GM10266 (cell line): Measurements from ENCODE around the gene MAP3K4.

Source experiments
- DNase-seq: peaks from one replicate; pipeline ENCODE4 v3.0.0; 2012; ENCODE audit errors: extremely low spot score
- TF ChIP-seq, protein P1 (sequence below): IDR thresholded peaks from 2 replicates; pipeline ENCODE4 v1.5.1; 2012; ENCODE audit warnings: mild to moderate bottlenecking, low read depth; ENCODE audit not compliant: control insufficient read depth, insufficient read depth; ENCODE audit errors: missing control alignments

Gene MAP3K4

DNA sequence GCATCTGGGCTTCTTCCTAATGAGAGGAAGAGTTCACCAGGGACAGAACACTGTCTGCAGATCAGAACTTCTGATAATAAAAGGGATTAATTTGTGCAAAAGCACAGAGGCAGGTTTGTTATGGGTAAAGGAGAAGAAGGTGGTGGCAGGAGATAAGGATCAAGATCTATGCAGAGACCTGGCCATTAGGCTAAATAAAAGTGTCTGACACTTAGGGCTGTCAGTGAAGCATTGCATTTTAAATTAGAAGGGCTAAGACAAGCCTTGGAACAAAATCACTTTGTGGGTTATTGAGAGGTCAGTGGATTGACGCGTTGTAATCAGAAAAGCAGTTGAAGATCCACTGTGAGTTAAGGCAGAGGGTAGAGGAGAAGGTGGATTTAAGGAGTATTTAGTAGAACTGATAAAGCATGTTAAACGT is 76.8 kb downstream of the MAP3K4 start:
- no peak for DNase-seq
- TF ChIP-seq, protein P1, sequence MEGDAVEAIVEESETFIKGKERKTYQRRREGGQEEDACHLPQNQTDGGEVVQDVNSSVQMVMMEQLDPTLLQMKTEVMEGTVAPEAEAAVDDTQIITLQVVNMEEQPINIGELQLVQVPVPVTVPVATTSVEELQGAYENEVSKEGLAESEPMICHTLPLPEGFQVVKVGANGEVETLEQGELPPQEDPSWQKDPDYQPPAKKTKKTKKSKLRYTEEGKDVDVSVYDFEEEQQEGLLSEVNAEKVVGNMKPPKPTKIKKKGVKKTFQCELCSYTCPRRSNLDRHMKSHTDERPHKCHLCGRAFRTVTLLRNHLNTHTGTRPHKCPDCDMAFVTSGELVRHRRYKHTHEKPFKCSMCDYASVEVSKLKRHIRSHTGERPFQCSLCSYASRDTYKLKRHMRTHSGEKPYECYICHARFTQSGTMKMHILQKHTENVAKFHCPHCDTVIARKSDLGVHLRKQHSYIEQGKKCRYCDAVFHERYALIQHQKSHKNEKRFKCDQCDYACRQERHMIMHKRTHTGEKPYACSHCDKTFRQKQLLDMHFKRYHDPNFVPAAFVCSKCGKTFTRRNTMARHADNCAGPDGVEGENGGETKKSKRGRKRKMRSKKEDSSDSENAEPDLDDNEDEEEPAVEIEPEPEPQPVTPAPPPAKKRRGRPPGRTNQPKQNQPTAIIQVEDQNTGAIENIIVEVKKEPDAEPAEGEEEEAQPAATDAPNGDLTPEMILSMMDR: no peak

DNA sequence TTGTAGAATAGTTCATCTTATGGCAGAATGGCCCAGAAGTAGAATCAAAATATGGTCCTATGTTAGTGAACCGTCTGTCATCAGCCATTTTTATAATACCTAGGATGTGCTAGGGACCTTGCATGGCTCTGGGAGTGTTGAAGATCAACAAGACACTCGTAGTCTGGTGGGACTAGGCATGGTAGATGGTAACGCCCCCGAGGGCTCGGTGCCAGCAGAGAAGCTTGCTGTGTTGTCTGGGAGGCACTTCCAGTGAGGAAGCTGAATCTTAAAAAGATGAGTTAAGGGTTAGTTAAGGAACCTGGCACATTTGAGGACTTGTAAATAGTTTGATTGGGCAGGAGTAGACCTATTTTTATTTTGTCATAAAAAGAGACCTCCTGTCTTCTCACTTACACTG is 82.4 kb downstream of the MAP3K4 start:
- TF ChIP-seq, protein P1: no peak
- DNase-seq: no peak

GRCh38 chr6:161074496-161075121 is 83.0 kb downstream of the MAP3K4 start:
- DNase-seq: no peak
- TF ChIP-seq, protein P1: no peak

DNA sequence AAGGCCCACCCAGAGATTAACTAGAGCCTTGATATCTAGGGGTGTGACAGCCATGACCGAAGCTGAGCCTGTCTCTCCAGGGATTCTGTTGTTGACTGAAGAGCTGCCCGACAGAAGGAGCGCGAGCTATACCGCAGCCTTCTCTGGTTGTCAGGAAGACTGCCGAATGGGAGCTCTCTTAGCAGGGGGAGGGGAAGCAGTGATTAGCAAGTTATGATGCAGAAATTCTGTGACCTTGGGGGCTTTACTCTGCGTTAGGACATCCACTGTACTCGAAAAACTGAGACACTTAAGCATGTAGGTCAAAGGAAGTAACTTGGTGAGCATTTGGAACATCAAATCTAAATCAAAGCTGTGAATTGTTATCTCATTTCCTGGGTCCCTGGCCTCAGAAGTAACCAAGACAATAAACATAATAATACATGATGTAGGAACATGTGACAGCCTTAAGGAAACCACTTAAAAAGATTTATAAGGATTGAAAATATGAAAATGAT is 84.7 kb downstream of the MAP3K4 start:
- DNase-seq: no peak
- TF ChIP-seq, protein P1: no peak

DNA sequence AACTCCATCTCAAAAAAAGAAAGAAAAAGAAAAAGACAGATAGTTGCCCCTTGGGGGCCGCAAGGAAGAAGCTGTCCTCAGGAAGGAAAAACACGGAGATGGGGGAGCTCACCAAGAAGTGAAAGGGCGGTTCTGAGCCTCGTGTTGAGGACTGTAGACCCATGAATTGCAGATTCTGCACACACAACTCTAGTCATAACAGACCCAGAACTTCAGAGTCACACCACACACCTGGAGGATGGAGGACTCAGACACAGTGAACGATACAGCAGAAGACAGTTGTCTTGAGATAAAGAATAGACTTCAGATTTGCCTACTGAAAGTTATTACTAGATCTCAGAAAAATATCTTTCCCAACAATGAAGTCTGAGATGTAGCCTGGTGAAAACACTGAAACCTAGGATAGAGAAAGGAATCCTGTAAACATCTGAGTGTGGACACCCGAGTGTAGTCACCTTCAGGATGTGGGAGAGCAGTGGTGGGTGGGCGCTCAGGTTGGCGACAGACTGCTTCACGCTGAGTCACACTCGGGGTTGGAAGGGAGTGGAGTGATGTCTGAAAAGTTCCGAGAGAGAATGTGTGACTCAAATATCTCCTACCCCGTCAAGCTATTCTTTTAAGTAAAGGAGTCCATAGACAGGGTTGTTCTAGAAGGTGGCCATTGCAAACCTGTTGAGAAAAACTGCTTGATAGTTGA is 88.1 kb downstream of the MAP3K4 start:
- DNase-seq: no peak
- TF ChIP-seq, protein P1: no peak

- TF ChIP-seq, protein P1: no peak
- DNase-seq: no peak
These were observed 88.8 kb downstream of the MAP3K4 start for GRCh38 chr6:161080263-161080970.
